Neural cell (in vitro differentiated cells): ENCODE results near the gene CEACAM19.

ENCODE experiments used
- CTCF ChIP-seq: fragments of 450-650 bp; IDR thresholded peaks from 2 replicates; pipeline ENCODE4 v1.5.1; 2014; ENCODE audit warnings: antibody characterized with exemption, mild to moderate bottlenecking, moderate library complexity; ENCODE audit not compliant: poor library complexity, severe bottlenecking
- MXI1 ChIP-seq: fragments of 450-650 bp; conservative IDR thresholded peaks from 2 replicates; pipeline ENCODE4 v1.6.1; 2014; ENCODE audit warnings: antibody characterized with exemption, mild to moderate bottlenecking; ENCODE audit not compliant: poor library complexity, severe bottlenecking
- POLR2AphosphoS5 ChIP-seq: IDR thresholded peaks from 2 replicates; pipeline ENCODE4 v1.6.1; 2012
- REST ChIP-seq: IDR thresholded peaks from 2 replicates; pipeline ENCODE4 v1.6.1; 2012; ENCODE audit warnings: borderline replicate concordance
- SMC3 ChIP-seq: fragments of 450-650 bp; conservative IDR thresholded peaks from 2 replicates; pipeline ENCODE4 v1.6.1; 2014; ENCODE audit warnings: antibody characterized with exemption, mild to moderate bottlenecking, moderate library complexity; ENCODE audit not compliant: poor library complexity

- TF ChIP-seq CTCF: no peak
- TF ChIP-seq POLR2AphosphoS5: no peak
- TF ChIP-seq SMC3: no peak
- no peak for TF ChIP-seq MXI1
- no peak for TF ChIP-seq REST
Measured at GRCh38 chr19:44672226-44672625, 944 bp downstream of the CEACAM19 start.
